ENCODE measurements around the gene CCDC88C.

GRCh38 chr14:91348845-91349465 lies 68.7 kb downstream of the CCDC88C start:
- TF ChIP-seq POLR2A (IDR thresholded peaks at IDR 0.05) = no peak
- TF ChIP-seq, protein P1, sequence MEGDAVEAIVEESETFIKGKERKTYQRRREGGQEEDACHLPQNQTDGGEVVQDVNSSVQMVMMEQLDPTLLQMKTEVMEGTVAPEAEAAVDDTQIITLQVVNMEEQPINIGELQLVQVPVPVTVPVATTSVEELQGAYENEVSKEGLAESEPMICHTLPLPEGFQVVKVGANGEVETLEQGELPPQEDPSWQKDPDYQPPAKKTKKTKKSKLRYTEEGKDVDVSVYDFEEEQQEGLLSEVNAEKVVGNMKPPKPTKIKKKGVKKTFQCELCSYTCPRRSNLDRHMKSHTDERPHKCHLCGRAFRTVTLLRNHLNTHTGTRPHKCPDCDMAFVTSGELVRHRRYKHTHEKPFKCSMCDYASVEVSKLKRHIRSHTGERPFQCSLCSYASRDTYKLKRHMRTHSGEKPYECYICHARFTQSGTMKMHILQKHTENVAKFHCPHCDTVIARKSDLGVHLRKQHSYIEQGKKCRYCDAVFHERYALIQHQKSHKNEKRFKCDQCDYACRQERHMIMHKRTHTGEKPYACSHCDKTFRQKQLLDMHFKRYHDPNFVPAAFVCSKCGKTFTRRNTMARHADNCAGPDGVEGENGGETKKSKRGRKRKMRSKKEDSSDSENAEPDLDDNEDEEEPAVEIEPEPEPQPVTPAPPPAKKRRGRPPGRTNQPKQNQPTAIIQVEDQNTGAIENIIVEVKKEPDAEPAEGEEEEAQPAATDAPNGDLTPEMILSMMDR (IDR thresholded peaks at IDR 0.05 in 4 of 5, conservative IDR thresholded peaks at IDR 0.05 in 1 of 5) = no peak
